Central memory CD4-positive, alpha-beta T cell (primary cell): ENCODE data around the gene FARP2.
"Not testable (repeated sequence)": the region's sequence is repeated elsewhere in the genome, so short reads cannot be mapped to it uniquely, and the experiment has no call there.

Experiments
- DNase-seq: peaks from one replicate; pipeline ENCODE4 v3.0.0; 2022

The FARP2 gene

GRCh38 chr2:241412144-241412543 lies 56.1 kb downstream of the FARP2 start:
- no peak for DNase-seq

GRCh38 chr2:241413501-241413900 lies 57.4 kb downstream of the FARP2 start:
- not testable (repeated sequence) for DNase-seq

GRCh38 chr2:241413929-241414580 lies 58.0 kb downstream of the FARP2 start:
- no peak for DNase-seq

GRCh38 chr2:241415196-241415595 lies 59.1 kb downstream of the FARP2 start:
- no peak for DNase-seq

DNA sequence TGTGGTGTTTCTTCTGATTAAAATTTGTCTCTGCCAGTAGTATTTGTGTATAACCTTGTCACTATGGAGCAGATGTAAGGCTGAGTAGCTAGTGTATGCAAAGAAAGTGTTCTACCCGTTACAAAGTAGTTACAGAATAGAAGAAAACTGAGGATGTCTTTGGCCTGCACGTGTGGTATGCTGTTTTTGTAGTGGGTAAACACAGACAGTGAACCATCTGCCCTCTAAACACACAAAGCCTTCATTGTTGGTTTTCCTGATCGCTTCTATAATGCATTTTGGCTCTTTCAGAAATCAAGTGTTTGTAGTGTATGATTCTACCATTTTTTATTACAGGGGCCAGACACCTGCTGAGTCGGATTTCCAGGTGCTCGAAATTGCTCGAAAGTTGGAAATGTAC lies 61.5 kb downstream of the FARP2 start:
- no peak for DNase-seq

- DNase-seq: no peak
Observed at GRCh38 chr2:241421330-241421729, 65.2 kb downstream of the FARP2 start.

DNA sequence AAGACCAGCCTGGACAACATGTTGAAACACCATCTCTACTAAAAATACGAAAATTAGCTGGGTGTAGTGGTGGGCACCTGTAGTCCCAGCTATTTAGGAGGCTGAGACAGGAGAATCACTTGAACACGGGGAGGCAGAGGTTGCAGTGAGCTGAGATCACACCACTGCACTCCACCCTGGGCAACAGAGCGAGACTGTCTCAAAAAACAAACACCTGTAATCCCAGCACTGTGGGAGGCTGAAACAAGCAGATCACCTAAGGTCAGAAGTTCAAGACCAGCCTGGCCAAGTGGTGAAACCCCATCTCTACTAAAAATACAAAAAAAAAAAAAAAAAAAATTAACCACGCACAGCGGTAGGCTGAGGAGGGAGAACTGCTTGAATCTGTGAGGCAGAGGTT lies 65.9 kb downstream of the FARP2 start:
- not testable (repeated sequence) for DNase-seq

- no peak for DNase-seq
Observed at GRCh38 chr2:241422350-241422749, 66.3 kb downstream of the FARP2 start.

DNA sequence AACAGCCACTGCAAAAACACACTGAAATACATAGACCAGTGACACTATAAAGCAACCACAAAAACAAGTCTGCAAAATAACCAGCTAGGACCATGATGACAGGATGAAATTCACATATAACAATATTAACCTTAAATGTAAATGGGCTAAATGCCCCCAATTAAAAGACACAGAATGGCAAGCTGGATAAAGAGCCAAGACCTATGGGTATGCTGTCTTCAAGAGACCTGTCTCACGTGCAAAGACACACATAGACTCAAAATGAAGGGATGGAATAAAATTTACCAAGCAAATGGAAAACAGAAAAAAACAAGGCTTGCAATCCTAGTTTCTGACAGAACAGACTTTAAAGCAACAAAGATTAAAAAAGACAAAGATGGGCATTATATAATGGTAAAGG lies 67.4 kb downstream of the FARP2 start:
- DNase-seq: not testable (repeated sequence)

DNA sequence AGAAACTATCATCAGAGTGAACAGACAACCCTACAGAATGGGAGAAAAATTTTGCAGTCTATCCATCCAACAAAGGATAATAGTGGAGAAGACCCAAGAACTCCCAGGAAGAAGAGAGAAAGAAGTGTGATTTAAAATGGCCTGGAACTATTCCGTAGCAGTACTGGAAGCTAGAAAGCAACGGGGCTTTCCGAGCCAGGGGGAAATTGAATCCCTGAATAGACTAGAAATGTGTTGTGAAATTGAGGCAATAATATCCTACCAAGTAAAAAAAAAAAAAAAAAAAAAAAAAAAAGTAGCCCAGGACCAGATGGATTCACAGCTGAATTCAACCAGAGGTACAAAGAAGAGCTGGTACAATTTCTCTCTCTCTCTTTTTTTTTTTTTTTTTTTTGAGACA lies 69.3 kb downstream of the FARP2 start:
- no peak for DNase-seq

DNA sequence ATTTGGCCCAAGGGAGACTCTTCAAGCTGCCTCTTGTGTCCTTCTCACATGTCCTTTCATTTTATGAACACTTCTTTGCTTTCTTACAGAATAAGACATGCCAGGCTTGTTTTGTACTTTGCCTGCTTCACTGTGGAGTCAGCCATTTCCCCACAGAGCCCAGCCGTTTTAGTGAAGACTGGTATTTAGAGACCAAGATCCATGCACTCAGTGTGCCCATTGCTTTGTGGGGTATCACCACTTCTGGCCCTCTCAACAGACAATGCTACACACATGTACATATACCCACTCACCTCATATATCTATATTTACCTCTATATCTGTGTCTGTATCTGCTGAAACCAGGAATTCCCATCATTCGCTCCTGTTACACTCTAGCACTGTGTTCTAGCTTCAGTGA lies 74.1 kb downstream of the FARP2 start:
- no peak for DNase-seq

GRCh38 chr2:241432824-241433448 lies 76.9 kb downstream of the FARP2 start:
- no peak for DNase-seq

GRCh38 chr2:241437179-241437578 lies 81.1 kb downstream of the FARP2 start:
- no peak for DNase-seq

DNA sequence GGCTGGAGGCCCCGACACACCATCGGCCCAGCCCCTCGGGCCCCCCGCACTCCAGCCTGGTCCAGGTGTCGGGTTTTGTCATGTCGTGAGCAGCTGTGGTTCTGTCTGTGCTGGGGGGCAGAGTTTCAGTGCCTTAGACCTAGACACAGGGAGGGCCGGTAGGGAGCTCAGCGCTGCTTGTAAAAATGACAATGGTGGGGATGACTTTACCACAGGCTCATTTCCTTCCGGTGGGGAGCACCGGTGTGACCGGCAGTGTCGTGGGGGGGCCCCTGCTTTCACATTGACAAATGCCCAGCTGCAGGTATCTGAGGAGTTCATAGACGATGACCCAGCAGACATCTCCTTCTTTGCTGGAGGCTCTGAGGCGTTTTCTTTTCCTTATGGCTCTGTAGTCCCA lies 85.4 kb downstream of the FARP2 start:
- no peak for DNase-seq

DNA sequence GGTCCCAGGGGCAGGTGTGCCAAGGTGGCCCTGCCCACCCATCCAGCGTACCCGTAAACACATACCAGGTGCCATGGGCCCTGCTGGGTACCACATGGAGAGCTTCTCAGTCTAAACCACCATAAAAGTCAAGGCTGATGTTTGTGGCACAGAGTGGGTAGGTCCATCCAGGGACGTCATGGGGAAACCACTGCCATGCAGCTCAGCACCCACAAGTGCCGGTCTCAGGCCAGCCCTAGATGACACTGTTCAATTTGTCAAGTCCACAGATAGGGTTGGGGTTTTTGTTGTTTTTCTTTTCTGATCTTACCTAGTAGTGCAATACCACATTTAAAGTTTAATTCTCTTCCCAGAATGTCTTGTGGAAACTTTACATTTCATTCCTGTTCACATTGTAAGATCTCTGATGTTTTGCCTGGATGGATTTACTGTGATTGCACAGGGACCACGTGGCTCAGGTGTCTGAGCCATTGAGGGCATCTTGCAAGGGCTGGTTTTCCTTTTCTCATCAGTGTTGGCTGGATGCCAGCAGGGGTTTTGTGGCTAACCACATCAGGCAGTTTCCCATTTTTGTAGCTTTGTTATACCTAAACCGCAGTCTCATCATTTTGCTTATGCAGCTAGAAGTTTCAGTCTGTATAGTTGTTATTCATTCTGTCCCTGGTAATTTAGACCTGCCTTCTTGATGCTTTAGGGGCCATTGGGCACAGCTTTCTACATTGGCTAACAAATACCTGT lies 87.6 kb downstream of the FARP2 start:
- DNase-seq: peak; percentile 95

DNA sequence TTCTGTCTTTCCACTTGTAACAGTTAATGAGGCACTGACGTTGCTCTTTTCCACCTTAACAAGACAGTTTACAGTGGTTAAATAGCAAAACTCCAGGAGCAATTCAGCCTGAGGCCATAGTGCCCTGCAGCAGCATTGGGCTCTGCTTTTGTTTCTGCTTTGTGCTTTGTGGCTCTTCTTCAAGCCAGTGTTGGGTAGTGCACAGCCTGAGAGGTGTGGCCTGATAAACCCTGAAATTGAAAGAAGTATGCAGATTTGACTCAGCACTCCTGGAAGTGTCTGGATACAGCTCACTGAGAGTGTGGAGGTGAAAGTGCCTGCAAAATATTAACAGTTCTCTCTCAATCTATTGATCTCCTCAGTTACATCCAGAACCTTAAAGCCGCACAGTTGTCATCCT lies 89.3 kb downstream of the FARP2 start:
- no peak for DNase-seq

DNA sequence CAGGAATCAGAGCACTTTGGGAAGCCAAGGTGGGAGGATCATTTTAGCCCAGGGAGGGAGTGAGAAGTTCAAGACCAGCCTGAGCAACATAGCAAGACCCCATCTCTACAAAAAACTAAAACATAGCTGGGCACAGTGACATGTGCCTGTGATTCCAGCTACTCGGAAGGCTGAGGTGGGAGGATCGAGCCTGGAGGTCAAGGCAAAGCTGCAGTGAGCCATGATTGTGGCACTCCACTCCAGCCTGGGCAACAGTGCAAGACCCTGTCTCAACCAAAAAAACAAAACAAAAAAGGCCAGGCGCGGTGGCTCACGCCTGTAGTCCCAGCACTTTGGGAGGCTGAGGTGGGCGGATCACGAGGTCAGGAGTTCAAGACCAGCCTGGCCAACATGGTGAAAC lies 94.0 kb downstream of the FARP2 start:
- not testable (repeated sequence) for DNase-seq

DNA sequence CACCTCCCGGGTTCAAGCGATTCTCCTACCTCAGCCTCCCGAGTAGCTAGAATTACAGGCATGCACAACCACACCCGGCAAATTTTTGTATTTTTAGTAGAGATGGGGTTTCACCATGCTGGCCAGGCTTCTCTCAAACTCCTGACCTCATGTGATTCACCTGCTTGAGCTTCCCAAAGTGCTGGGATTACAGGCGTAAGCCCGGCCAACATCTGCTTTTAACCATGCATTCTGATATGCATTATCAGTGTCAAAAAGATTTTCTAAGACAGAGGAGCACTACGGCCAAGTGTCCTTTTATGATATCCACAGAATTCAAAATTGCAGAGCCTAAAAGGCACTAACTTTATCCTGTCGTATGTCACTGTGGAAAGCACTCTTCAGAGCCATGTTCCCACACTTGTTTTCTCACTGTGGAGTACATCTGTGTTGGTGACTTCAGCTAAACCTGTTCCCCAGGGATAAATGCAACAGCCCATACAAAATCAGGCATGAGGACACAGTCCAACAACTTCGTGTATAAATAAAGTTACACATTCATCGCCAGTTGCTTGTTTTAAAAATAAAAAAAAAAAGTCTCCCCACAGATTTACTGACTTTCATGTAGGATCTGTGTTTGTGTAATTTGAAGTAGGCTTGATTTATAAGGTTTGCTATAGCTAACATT lies 95.9 kb downstream of the FARP2 start:
- DNase-seq: no peak

DNA sequence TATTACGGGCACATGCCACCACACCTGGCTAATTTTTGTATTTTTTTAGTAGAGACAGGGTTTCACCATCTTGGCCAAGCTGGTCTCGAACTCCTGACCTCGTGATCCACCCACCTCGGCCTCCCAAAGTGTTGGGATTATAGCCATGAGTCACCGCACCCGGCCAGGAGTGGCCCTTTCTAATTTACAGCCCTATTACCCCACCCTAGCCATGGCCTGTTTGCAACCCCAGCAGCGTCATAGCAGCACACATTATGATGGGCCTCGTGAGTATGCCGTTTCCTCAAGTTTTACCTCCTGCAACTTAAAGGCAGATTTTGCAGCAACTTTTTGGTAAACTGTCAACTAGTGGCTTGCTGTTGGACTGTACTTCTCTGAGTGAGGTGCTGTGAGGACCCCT lies 97.8 kb downstream of the FARP2 start:
- not testable (repeated sequence) for DNase-seq

DNA sequence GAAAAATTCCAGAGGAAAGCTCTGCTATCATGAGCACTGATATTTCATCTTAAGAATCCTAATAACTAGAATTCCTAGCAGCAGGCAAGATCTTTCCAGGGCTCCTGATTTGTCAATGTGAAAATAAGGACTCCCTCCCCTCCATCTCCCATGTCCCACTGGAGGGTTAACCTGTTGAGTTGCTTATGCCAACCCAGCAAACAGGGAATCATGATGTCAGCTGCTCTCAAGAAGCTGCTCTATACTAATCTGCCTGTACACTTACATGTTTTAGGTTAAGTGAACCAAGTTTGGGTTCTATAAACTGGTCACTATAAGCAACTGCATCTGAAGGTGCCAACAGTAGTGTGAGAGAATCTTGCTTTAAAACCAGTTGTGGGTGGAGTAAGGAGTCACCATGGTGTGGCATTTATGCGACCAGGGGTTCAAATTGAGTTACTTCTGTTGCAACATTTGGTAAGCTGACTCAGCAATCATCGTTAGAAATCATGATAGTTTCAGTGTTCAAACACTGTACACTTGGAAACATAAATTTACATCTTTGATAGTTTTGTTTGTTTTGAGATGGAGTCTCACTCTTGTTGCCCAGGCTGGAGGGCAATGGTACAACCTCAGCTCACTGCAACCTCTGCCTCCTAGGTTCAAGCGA lies 98.9 kb downstream of the FARP2 start:
- no peak for DNase-seq

- DNase-seq: no peak
Observed at GRCh38 chr2:241456546-241456945, 100.5 kb downstream of the FARP2 start.

GRCh38 chr2:241458687-241459086 lies 102.6 kb downstream of the FARP2 start:
- DNase-seq: no peak

- DNase-seq: no peak
Observed at GRCh38 chr2:241459520-241459919, 103.4 kb downstream of the FARP2 start.
